NCI-H1092 treated with DMSO at 0.1 percent for 48 hours (cell line): ENCODE data around the gene CARD14.
"Not testable (repeated sequence)": the region's sequence is repeated elsewhere in the genome, so short reads cannot be mapped to it uniquely, and the experiment has no call there.

ENCODE experiments used
- DNase-seq: peaks from one replicate; lab custom pipeline; 2025; lab: John Stamatoyannopoulos, UW

The CARD14 gene

GRCh38 chr17:80183581-80184422, 14.0 kb downstream of the CARD14 start:
- no peak for DNase-seq

GRCh38 chr17:80184423-80184714, 14.5 kb downstream of the CARD14 start:
- no peak for DNase-seq

DNA sequence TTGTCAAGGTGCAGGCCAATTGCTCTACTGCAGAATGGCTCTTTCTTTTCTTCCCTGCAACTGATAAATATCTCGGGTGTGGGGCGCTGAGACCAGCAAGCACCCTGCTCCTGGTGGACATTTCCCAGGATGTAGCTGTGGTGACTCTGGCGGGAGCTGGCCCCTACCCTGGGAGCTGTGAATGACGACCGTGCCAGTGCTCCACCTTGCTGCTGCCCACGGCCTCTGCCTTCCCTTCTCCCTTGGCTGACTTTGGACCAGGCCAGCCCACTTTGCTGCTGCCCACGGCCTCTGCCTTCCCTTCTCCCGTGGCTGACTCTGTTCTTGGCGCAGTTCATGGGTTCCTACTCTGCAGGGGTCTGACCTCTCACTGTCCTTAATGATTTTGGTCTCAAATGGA, 16.1 kb downstream of the CARD14 start:
- DNase-seq = no peak

GRCh38 chr17:80187090-80187489, 17.3 kb downstream of the CARD14 start:
- DNase-seq = no peak

DNA sequence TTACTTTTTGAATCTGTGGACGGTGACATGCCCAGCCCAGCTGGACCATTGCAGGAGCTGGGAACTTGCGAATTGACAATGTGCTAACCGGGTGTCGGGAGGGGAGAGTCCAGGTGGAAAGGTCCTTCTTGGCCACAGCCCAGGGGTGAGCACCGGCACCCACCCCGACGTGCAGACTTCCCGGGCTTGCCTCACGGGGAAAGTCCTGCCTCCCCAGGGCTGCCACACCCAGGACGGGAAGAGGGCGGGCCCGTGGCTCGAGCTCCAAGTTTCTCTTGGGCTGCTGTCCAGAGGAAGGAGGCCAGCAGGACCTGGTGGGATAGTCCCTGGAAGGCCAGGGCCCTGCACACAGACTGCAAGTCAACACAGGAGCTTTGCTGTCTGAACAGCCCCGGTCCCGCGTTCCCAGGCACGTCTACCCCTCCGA, 17.7 kb downstream of the CARD14 start:
- no peak for DNase-seq

DNA sequence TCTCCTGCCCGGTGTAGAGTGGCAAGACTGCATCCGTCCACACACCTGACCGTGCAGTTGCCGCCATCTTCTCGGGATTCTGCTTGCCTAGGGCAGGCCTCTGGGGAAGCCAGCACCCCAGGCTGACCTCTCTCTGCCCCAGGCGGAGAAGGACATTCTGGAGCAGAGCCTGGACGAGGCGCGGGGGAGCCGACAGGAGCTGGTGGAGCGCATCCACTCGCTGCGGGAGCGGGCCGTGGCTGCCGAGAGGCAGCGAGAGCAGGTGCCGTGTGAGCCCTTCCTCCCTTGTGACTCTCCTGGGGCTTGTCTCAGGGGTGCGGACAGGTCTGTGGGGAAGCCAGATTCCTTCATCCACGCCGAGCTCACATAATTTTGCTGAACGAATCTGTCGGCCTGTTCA, 19.8 kb downstream of the CARD14 start:
- no peak for DNase-seq

- no peak for DNase-seq
Measured at GRCh38 chr17:80190716-80191115, 20.9 kb downstream of the CARD14 start.

GRCh38 chr17:80191192-80191591, 21.4 kb downstream of the CARD14 start:
- DNase-seq = no peak

DNA sequence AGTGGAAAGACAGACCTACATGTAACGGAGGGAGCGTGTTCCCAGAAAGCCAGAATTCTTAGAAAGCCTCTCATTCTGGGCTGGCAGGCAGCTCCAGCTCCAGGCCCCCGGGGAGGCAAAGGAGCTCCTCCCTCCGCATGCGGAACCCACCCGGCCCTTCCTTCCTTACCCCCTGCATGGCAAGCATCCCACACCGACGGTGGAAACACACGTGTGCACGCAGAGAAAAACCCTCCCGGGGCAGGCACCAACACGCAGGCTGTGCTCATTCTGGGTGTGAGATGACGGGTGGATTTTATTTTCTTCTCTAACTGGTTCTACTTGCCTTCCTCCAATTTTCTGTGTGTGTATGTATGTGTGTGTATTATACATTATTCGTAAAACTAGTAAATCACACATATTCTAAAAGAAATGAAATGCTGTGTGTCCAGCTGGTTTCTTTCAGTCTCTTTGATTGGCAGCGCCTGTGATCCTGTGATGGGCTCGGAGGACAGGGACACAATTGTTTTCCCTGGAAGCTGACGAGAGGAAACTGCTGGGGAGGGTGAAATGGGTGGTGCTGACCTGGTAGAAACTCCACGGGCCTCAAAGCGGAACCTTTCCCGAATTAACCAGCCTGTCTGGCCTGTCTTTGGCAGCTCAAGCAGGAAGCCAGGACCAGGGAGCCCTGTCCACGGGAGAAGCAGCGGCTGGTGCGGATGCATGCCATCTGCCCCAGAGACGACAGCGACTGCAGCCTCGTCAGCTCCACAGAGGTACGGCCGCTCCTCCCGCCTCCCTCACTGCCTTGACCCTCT, 22.2 kb downstream of the CARD14 start:
- DNase-seq = no peak

GRCh38 chr17:80195141-80195540, 25.3 kb downstream of the CARD14 start:
- no peak for DNase-seq

- DNase-seq = no peak
Measured at GRCh38 chr17:80195671-80196529, 26.1 kb downstream of the CARD14 start.

GRCh38 chr17:80196652-80197051, 26.8 kb downstream of the CARD14 start:
- DNase-seq = no peak

- DNase-seq = no peak
Measured at GRCh38 chr17:80198144-80198661, 28.4 kb downstream of the CARD14 start.

GRCh38 chr17:80199295-80199694, 29.5 kb downstream of the CARD14 start:
- DNase-seq = not testable (repeated sequence)

- no peak for DNase-seq
Measured at GRCh38 chr17:80201446-80201845, 31.6 kb downstream of the CARD14 start.

DNA sequence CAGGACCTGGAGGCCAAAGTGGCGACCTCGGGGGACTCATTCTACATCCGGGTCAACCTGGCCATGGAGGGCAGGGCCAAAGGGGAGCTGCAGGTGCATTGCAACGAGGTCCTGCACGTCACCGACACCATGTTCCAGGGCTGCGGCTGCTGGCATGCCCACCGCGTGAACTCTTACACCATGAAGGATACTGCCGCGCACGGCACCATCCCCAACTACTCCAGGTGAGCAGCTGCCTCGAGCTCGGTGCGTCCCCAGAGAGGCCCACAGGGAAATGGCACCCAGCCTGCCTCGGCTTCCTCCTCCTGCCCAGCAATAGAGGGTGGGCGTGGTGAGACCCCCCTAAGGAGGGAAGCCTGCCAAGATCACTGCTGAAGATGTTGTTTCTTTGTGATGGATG, 32.4 kb downstream of the CARD14 start:
- DNase-seq = no peak

DNA sequence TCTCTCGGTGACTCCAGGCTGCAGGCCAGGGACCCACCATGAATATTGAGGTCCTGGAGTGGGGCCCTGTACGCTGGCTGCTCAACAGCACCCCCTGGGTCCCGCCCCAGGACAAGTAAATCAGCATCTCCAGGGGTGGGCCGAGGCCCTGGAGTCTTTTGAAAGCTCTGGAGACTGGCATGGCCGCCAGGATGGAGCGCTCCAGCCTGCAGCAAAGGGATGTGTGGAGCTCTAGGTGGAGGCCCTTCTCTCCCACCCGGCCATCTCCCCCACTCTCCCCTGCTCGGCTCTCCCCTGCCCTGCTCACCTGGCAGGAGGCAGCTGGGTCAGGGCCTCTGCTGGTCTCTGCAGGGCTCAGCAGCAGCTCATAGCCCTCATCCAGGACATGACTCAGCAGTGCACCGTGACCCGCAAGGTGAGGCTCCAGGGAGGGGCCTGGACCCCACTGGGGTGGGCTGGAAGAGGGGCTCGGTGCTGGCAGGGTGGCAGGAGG, 33.7 kb downstream of the CARD14 start:
- DNase-seq = no peak

- DNase-seq = no peak
Measured at GRCh38 chr17:80204626-80205468, 35.0 kb downstream of the CARD14 start.

DNA sequence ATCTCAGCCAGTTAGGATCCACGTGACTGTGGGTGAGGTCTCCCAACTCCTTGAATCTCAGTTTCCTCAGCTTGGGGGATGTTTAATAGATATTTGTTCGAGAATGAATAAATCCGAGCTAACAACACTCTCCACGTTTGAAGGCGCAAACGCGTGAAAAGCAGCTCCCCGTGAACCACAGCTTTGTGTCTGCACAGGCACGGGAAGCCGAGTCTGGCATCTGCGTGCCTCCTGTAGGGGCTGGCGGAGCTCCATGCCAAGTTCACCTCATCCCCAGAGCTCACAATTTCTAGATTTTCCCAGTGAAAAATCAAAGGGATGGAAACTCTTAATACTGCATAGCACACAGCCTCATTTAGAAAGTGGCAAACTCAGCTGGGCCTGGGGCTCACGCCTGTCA, 36.0 kb downstream of the CARD14 start:
- no peak for DNase-seq

GRCh38 chr17:80208050-80208449, 38.2 kb downstream of the CARD14 start:
- no peak for DNase-seq

- DNase-seq = no peak
Measured at GRCh38 chr17:80209765-80210164, 39.9 kb downstream of the CARD14 start.
